AG10803 (cell line): ENCODE data around the gene ILF2.
"Not testable (repeated sequence)": the region's sequence is repeated elsewhere in the genome, so short reads cannot be mapped to it uniquely, and the experiment has no call there.

Experiments
- DNase-seq: peaks from one replicate; pipeline ENCODE4 v3.0.0; 2010; ENCODE audit warnings: low read depth
- H3K4me3 ChIP-seq: 2 replicates; pipeline ENCODE4 v1.5.1; 2011; ENCODE audit warnings: mild to moderate bottlenecking, low read length, control low read depth
- CTCF ChIP-seq: conservative IDR thresholded peaks from 2 replicates; pipeline ENCODE4 v1.5.1; 2011; ENCODE audit warnings: mild to moderate bottlenecking, low read length, control low read depth, inconsistent platforms

The ILF2 gene

GRCh38 chr1:153669606-153670005 is 1.2 kb downstream of the ILF2 start:
- no peak for TF ChIP-seq CTCF
- peak overlapping the region; percentile 89 for H3K4me3 ChIP-seq
- DNase-seq = no peak

- not testable (repeated sequence) for DNase-seq, H3K4me3 ChIP-seq
Observed at GRCh38 chr1:153668672-153669071, 2.1 kb downstream of the ILF2 start.

GRCh38 chr1:153667439-153667838 is 3.4 kb downstream of the ILF2 start:
- no peak for TF ChIP-seq CTCF
- H3K4me3 ChIP-seq = no peak overlapping the region
- no peak for DNase-seq

- DNase-seq = peak; percentile 54
- TF ChIP-seq CTCF = no peak
- H3K4me3 ChIP-seq = no peak overlapping the region
Observed at GRCh38 chr1:153663211-153663610, 7.6 kb downstream of the ILF2 start.

- no peak for TF ChIP-seq CTCF
- no peak overlapping the region for H3K4me3 ChIP-seq
- no peak for DNase-seq
Observed at GRCh38 chr1:153662269-153662668, 8.5 kb downstream of the ILF2 start.

- H3K4me3 ChIP-seq = no peak overlapping the region
- no peak for TF ChIP-seq CTCF
- DNase-seq = peak; percentile 28
Observed at GRCh38 chr1:153661111-153661708, 9.6 kb downstream of the ILF2 start.

GRCh38 chr1:153659656-153660055 is 11.1 kb downstream of the ILF2 start:
- TF ChIP-seq CTCF = no peak
- H3K4me3 ChIP-seq = peak overlapping the region; percentile 89
- DNase-seq = no peak

- no peak for DNase-seq
- H3K4me3 ChIP-seq = peak overlapping the region; percentile 89
- no peak for TF ChIP-seq CTCF
Observed at GRCh38 chr1:153659175-153659534, 11.6 kb downstream of the ILF2 start.
